GM23338 (cell line): ENCODE results near the gene SNX8. TPM values are rescaled to one million over a fixed set of nuclear protein-coding genes. Genes with fewer than 3 reads are reported as not detected.

Source experiments
- ATAC-seq: fragments of 200-7000 bp; cut with Tn5 transposase; 3 replicates; pipeline ENCODE4 v1.9.1; 2020
- DNase-seq: peaks from one replicate; pipeline ENCODE4 v3.0.0-alpha.2; 2015; ENCODE audit warnings: low spot score
- H2AFZ ChIP-seq: fragments of 200-600 bp; sonication (generic); 2 replicates; pipeline ENCODE4 v1.8.0; 2016; ENCODE audit warnings: antibody characterized with exemption, mild to moderate bottlenecking, moderate library complexity
- H3F3A ChIP-seq: fragments of 200-600 bp; sonication (generic); replicated peaks from 2 replicates; pipeline ENCODE4 v1.8.0; 2017; ENCODE audit warnings: antibody characterized with exemption, mixed run types, low read depth
- H3K27ac ChIP-seq: fragments of 200-600 bp; sonication (generic); 2 replicates; pipeline ENCODE4 v1.6.1; 2016; ENCODE audit warnings: low read depth
- H3K27me3 ChIP-seq: fragments of 200-600 bp; sonication (generic); 2 replicates; pipeline ENCODE4 v1.8.0; 2016; ENCODE audit warnings: mild to moderate bottlenecking, mixed run types, moderate library complexity; ENCODE audit not compliant: insufficient read depth
- H3K36me3 ChIP-seq: fragments of 200-600 bp; sonication (generic); 2 replicates; pipeline ENCODE4 v1.8.0; 2016; ENCODE audit warnings: mild to moderate bottlenecking; ENCODE audit not compliant: insufficient read depth
- H3K4me1 ChIP-seq: fragments of 200-600 bp; sonication (generic); 2 replicates; pipeline ENCODE4 v1.8.0; 2016; ENCODE audit warnings: mild to moderate bottlenecking, moderate library complexity; ENCODE audit not compliant: insufficient read depth
- H3K4me2 ChIP-seq: fragments of 200-600 bp; sonication (generic); 2 replicates; pipeline ENCODE4 v1.7.1; 2017; ENCODE audit warnings: mixed run types
- H3K4me3 ChIP-seq: fragments of 200-600 bp; sonication (generic); 2 replicates; pipeline ENCODE4 v1.6.1; 2016; ENCODE audit warnings: mixed run types
- H3K79me2 ChIP-seq: fragments of 200-600 bp; sonication (generic); replicated peaks from 2 replicates; pipeline ENCODE4 v1.8.0; 2017; ENCODE audit warnings: mild to moderate bottlenecking; ENCODE audit not compliant: insufficient read depth
- H3K9me2 ChIP-seq: fragments of 200-600 bp; sonication (generic); 2 replicates; pipeline ENCODE4 v1.8.0; 2017; ENCODE audit not compliant: insufficient read depth
- H4K20me1 ChIP-seq: fragments of 200-600 bp; sonication (generic); replicated peaks from 2 replicates; pipeline ENCODE4 v1.8.0; 2017; ENCODE audit warnings: mild to moderate bottlenecking; ENCODE audit not compliant: insufficient read depth
- H3K27ac Mint-ChIP-seq: 2 replicates; pipeline ENCODE4 v1.8.0; 2020; ENCODE audit warnings: inconsistent platforms, mild to moderate bottlenecking, moderate library complexity, mixed read lengths
- H3K27me3 Mint-ChIP-seq: 3 replicates; pipeline ENCODE4 v1.8.0; 2022; ENCODE audit warnings: low read depth, mild to moderate bottlenecking, moderate library complexity, mixed read lengths, inconsistent platforms; ENCODE audit not compliant: insufficient read depth, poor library complexity
- H3K36me3 Mint-ChIP-seq: 3 replicates; pipeline ENCODE4 v1.8.0; 2021; ENCODE audit warnings: low read depth, mild to moderate bottlenecking, inconsistent platforms, moderate library complexity, mixed read lengths
- H3K4me1 Mint-ChIP-seq: 3 replicates; pipeline ENCODE4 v1.8.0; 2020; ENCODE audit warnings: mild to moderate bottlenecking, inconsistent platforms, mixed read lengths
- H3K4me3 Mint-ChIP-seq: 3 replicates; pipeline ENCODE4 v1.8.0; 2021; ENCODE audit warnings: moderate library complexity, mild to moderate bottlenecking, inconsistent platforms, mixed read lengths
- H3K9me3 Mint-ChIP-seq: 3 replicates; pipeline ENCODE4 v1.8.0; 2020; ENCODE audit warnings: moderate library complexity, mild to moderate bottlenecking, inconsistent platforms, mixed read lengths
- CTCF ChIP-seq, 2 experiments: fragments of 200-600 bp in 1 of 2; sonication (generic) in 1 of 2; conservative IDR thresholded peaks; 2 replicates each; pipeline versions ENCODE4 v1.5.1 to v1.6.1; 2016 to 2017; ENCODE audit warnings: antibody characterized with exemption in 2 of 2, low read depth in 2 of 2, mild to moderate bottlenecking in 2 of 2, moderate library complexity in 1 of 2
- EZH2phosphoT487 ChIP-seq: fragments of 200-600 bp; sonication (generic); IDR thresholded peaks from one replicate; pipeline ENCODE4 v1.8.1; 2018; ENCODE audit warnings: antibody characterized with exemption; ENCODE audit not compliant: unreplicated experiment
- NANOG ChIP-seq: IDR thresholded peaks from 2 replicates; pipeline ENCODE4 v1.6.1; 2016; ENCODE audit warnings: antibody characterized with exemption, borderline replicate concordance
- POLR2AphosphoS5 ChIP-seq: IDR thresholded peaks from 2 replicates; pipeline ENCODE4 v1.6.1; 2016; ENCODE audit warnings: antibody characterized with exemption, low read depth
- STAT1 ChIP-seq: IDR thresholded peaks from one replicate; pipeline ENCODE4 v1.6.1; 2016; ENCODE audit warnings: antibody characterized with exemption; ENCODE audit not compliant: unreplicated experiment
- ZNF462 ChIP-seq: fragments of 250-450 bp; sonication (Bioruptor Pico); IDR thresholded peaks from 2 replicates; pipeline ENCODE4 v1.5.0; 2020; ENCODE audit warnings: mild to moderate bottlenecking, moderate library complexity
- polyA plus RNA-seq: library from polyadenylated mRNA; unstranded; fragments of >200 nt; fragmentation: Nextera tagmentation; extraction: Ambion mirVana; gene quantifications from 2 replicates; pipeline ENCODE4 v1.2.1, GENCODE V29; 2016
- total RNA-seq: library from RNA; depleted of rRNA; stranded (reverse); fragments of >200 nt; shearing (Covaris generic); gene quantifications from 2 replicates; pipeline ENCODE4 v1.2.3, GENCODE V29; 2014

Gene SNX8
- total and polyA plus RNA-seq, 2 experiments from 2014 or later = 44.3 to 50.9 TPM

GRCh38 chr7:2288503-2288902 is 25.7 kb downstream of the SNX8 start (continued):
- TF ChIP-seq ZNF462 (CRISPR knock-in tag) = no peak
- TF ChIP-seq POLR2AphosphoS5 = no peak
- TF ChIP-seq STAT1 = no peak
- no peak for TF ChIP-seq EZH2phosphoT487

GRCh38 chr7:2287745-2288144 is 26.5 kb downstream of the SNX8 start:
- no peak for TF ChIP-seq ZNF462 (CRISPR knock-in tag)
- no peak for TF ChIP-seq CTCF (conservative IDR thresholded peaks at IDR 0.05; ENCODE audit: low read depth in 2 of 2)
- no peak for TF ChIP-seq NANOG
- Histone ChIP-seq H3K27me3 (no peaks in the 10 kb centered on the region), H2AFZ (no peak overlapping the region), H3K9me2 (no peaks in the 10 kb centered on the region), H3K4me1 (no peaks in the 10 kb centered on the region; the same call in 1 of the 2 replicates), H3K4me3 (no peak overlapping the region), H3K4me2 (no peak overlapping the region), H3F3A (no peaks in the 10 kb centered on the region), H3K27ac (no peak overlapping the region), H4K20me1 (no peaks in the 10 kb centered on the region), H3K36me3 (no peaks in the 10 kb centered on the region), H3K79me2 (peaks cover 15% of the 10 kb centered on the region; the same call in 1 of the 2 replicates)
- Mint-ChIP-seq H3K27me3 (peaks cover 5% of the 10 kb centered on the region), H3K36me3 (no peaks in the 10 kb centered on the region), H3K27ac (no peak overlapping the region), H3K4me3 (no peak overlapping the region), H3K4me1 (0 out of 3 replicates have a peak, but pooled peaks cover 2% of the 10 kb centered on the region), H3K9me3 (no peaks in the 10 kb centered on the region)
- ATAC-seq = no peak
- no peak for DNase-seq
